Uterus (tissue), 2 donors: ENCODE results near the gene LRRC37A2.
"Not testable (repeated sequence)": the region's sequence is repeated elsewhere in the genome, so short reads cannot be mapped to it uniquely, and the experiment has no call there.

Experiments
- CTCF ChIP-seq, 4 experiments: fragments of 200-600 bp in 2 of 4; fragments of 450-650 bp in 2 of 4; sonication (generic) in 2 of 4; IDR thresholded peaks; one replicate each; pipeline ENCODE4 v1.5.1; 2016 to 2019; ENCODE audit warnings: antibody characterized with exemption in 4 of 4, mild to moderate bottlenecking in 2 of 4, moderate library complexity in 1 of 4
- POLR2A ChIP-seq, 2 donors: fragments of 450-650 bp; IDR thresholded peaks; one replicate each; pipeline ENCODE4 v1.6.1; 2016; ENCODE audit warnings: antibody characterized with exemption in 2 of 2, mild to moderate bottlenecking in 1 of 2, moderate library complexity in 1 of 2

DNA sequence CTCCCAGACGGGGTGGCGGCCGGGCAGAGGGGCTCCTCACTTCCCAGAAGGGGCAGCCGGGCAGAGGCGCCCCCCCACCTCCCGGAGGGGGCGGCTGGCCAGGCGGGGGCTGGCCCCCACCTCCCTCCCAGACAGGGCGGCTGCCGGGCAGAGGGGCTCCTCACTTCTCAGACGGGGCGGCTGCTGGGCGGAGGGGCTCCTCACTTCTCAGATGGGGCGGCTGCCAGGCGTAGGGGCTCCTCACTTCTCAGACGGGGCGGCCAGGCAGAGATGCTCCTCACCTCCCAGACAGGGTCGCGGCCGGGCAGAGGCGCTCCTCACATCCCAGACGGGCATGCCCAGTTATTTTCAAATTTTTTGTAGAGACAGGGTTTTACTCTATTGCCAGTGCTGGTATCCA, 22.4 kb downstream of the LRRC37A2 start:
- TF ChIP-seq CTCF, POLR2A (IDR thresholded peaks at IDR 0.05): not testable (repeated sequence)
